ENCODE data around the gene TBC1D3B. TPM values are rescaled to one million over a fixed set of nuclear protein-coding genes. Genes with fewer than 3 reads are reported as not detected.

The TBC1D3B gene
- total RNA-seq, 1 experiment from 2014 or later = 11.3 TPM

GRCh38 chr17:36128411-36128978 lies 47.9 kb downstream of the TBC1D3B start:
- CTCF ChIA-PET = interaction anchor here (2.2 kb wide), 1 partner anchor 20 kb away, joined by 12 read pairs; no protein-coding TSS in a partner anchor
- H3K79me2 ChIP-seq (ENCODE audit: insufficient read depth, low read length) = no peaks in the 10 kb centered on the region
- TF ChIP-seq YY1 (IDR thresholded peaks at IDR 0.05; ENCODE audit: extremely low read depth, insufficient replicate concordance, low read depth, low read length) (no peak), ELF1 (IDR thresholded peaks at IDR 0.05; ENCODE audit: borderline replicate concordance, low read depth) (no peak), EZH2phosphoT487 (IDR thresholded peaks at IDR 0.05; ENCODE audit: borderline replicate concordance) (no peak)
- no peak for ATAC-seq
- no peak for DNase-seq (ENCODE audit: low read depth, low spot score)
- H3K9me2 ChIP-seq (ENCODE audit: insufficient read depth) = no peaks in the 10 kb centered on the region
- no peaks in the 10 kb centered on the region for H3K36me3 ChIP-seq (ENCODE audit: control insufficient read depth in 1 of 2, insufficient read depth in 2 of 2, low read length in 2 of 2)
- no TSS peak for BruUV-seq (replicated peaks)
- no peak overlapping the region for H3K4me2 ChIP-seq (ENCODE audit: low read length)
- no peak overlapping the region for H3K4me3 ChIP-seq (replicated peaks in 1 of 2; ENCODE audit: low read depth in 1 of 2, low read length in 2 of 2)
- intact Hi-C loops (cut with micrococcal nuclease) = no loop called here
- H3K9ac ChIP-seq (ENCODE audit: low read length) = no peak overlapping the region
- H4K20me1 ChIP-seq (ENCODE audit: insufficient read depth) = no peaks in the 10 kb centered on the region
- peaks cover 9 to 17% of the 10 kb centered on the region in 2 experiments; a peak in 3 of 4 replicates for H3K9me3 ChIP-seq (ENCODE audit: control insufficient read depth in 1 of 2, insufficient read depth in 1 of 2, low read depth in 1 of 2, low read length in 2 of 2)
- POLR2A ChIA-PET = no interaction called here
- H3K27me3 ChIP-seq (ENCODE audit: insufficient read depth, low read length) = 0 out of 2 replicates have a peak, but pooled peaks cover 7% of the 10 kb centered on the region
- no peak overlapping the region for H2AFZ ChIP-seq (ENCODE audit: low read depth, low read length, poor library complexity, severe bottlenecking)
- H3K4me1 ChIP-seq (ENCODE audit: control insufficient read depth in 1 of 2, insufficient read depth in 2 of 2, low read length in 2 of 2) = no peaks in the 10 kb centered on the region
- no peak overlapping the region for H3K27ac ChIP-seq (ENCODE audit: low read depth, low read length)
- RAD21 ChIA-PET (ENCODE audit: low non-redundant PET in 1 of 2, low total read pairs in 2 of 2, uncharacterized antibody in 2 of 2, unreplicated experiment in 2 of 2) = no interaction called here

- no peaks in the 10 kb centered on the region for H3K4me1 ChIP-seq (ENCODE audit: control insufficient read depth in 1 of 2, insufficient read depth in 2 of 2, low read length in 2 of 2)
- no peaks in the 10 kb centered on the region for H3K79me2 ChIP-seq (ENCODE audit: insufficient read depth, low read length)
- no peaks in the 10 kb centered on the region for H3K9me2 ChIP-seq (ENCODE audit: insufficient read depth)
- H3K27ac ChIP-seq (ENCODE audit: low read depth, low read length) = no peak overlapping the region
- ChIA-PET RAD21 (ENCODE audit: low non-redundant PET in 1 of 2, low total read pairs in 2 of 2, uncharacterized antibody in 2 of 2, unreplicated experiment in 2 of 2) (no interaction called here), CTCF (interaction anchor here (2.2 kb wide), 1 partner anchor 21 kb away, joined by 12 read pairs; no protein-coding TSS in a partner anchor), POLR2A (no interaction called here)
- TF ChIP-seq ZNF274 (IDR thresholded peaks at IDR 0.05; ENCODE audit: low read depth, low read length) (no peak), SRF (IDR thresholded peaks at IDR 0.05; ENCODE audit: low read depth) (no peak), FOSL1 (IDR thresholded peaks at IDR 0.05; ENCODE audit: low read depth) (no peak), RAD21 (IDR thresholded peaks at IDR 0.05; ENCODE audit: low read depth) (no peak), ZFX (IDR thresholded peaks at IDR 0.05) (no peak), SP1 (IDR thresholded peaks at IDR 0.05; ENCODE audit: low read depth) (no peak), ATF3 (IDR thresholded peaks at IDR 0.05) (no peak), POLR2AphosphoS5 (IDR thresholded peaks at IDR 0.05; ENCODE audit: low read depth, low read length) (no peak), CEBPB (IDR thresholded peaks at IDR 0.05; ENCODE audit: low read depth) (no peak), ELF1 (IDR thresholded peaks at IDR 0.05; ENCODE audit: borderline replicate concordance, low read depth) (no peak), EZH2 (IDR thresholded peaks at IDR 0.05) (no peak), REST (IDR thresholded peaks at IDR 0.05; ENCODE audit: low read depth) (no peak), MAX (IDR thresholded peaks at IDR 0.05) (no peak), CBX3 (IDR thresholded peaks at IDR 0.05; ENCODE audit: low read depth) (no peak), EZH2phosphoT487 (IDR thresholded peaks at IDR 0.05; ENCODE audit: borderline replicate concordance) (no peak), TCF7L2 (IDR thresholded peaks at IDR 0.05; ENCODE audit: borderline replicate concordance, extremely low read depth, insufficient read depth, insufficient read length) (no peak), POLR2A (IDR thresholded peaks at IDR 0.05; ENCODE audit: borderline replicate concordance, extremely low read depth, insufficient read depth, insufficient read length) (no peak)
- no TSS peak for BruUV-seq (replicated peaks)
- H3K27me3 ChIP-seq (ENCODE audit: insufficient read depth, low read length) = 0 out of 2 replicates have a peak, but pooled peaks cover 7% of the 10 kb centered on the region
- H3K9me3 ChIP-seq (ENCODE audit: control insufficient read depth in 1 of 2, insufficient read depth in 1 of 2, low read depth in 1 of 2, low read length in 2 of 2) = peaks cover 9 to 17% of the 10 kb centered on the region in 2 experiments; a peak in 3 of 4 replicates
- no peak for DNase-seq (ENCODE audit: low read depth, low spot score)
- H3K4me3 ChIP-seq (replicated peaks in 1 of 2; ENCODE audit: low read depth in 1 of 2, low read length in 2 of 2) = no peak overlapping the region
- H2AFZ ChIP-seq (ENCODE audit: low read depth, low read length, poor library complexity, severe bottlenecking) = no peak overlapping the region
- intact Hi-C loops (cut with micrococcal nuclease) = no loop called here
- H3K36me3 ChIP-seq (ENCODE audit: control insufficient read depth in 1 of 2, insufficient read depth in 2 of 2, low read length in 2 of 2) = no peaks in the 10 kb centered on the region
- no peaks in the 10 kb centered on the region for H4K20me1 ChIP-seq (ENCODE audit: insufficient read depth)
- no peak overlapping the region for H3K9ac ChIP-seq (ENCODE audit: low read length)
- H3K4me2 ChIP-seq (ENCODE audit: low read length) = no peak overlapping the region
- ATAC-seq = no peak
Measured at GRCh38 chr17:36127911-36128310, 48.5 kb downstream of the TBC1D3B start.
